ENCODE results near the gene ANKMY1.

ANKMY1 gene

GRCh38 chr2:240457223-240458043 is 100.4 kb downstream of the ANKMY1 start:
- no peak for TF ChIP-seq CTCF (IDR thresholded peaks at IDR 0.05; ENCODE audit: insufficient read depth, low read depth, low read length, missing control alignments)
- DNase-seq (ENCODE audit: low read depth), result no peak
- no peak overlapping the region for H3K4me3 ChIP-seq (ENCODE audit: low read depth, low read length)

GRCh38 chr2:240456447-240457222 is 101.2 kb downstream of the ANKMY1 start:
- no peak for DNase-seq (ENCODE audit: low read depth)
- no peak for TF ChIP-seq CTCF (IDR thresholded peaks at IDR 0.05; ENCODE audit: insufficient read depth, low read depth, low read length, missing control alignments)
- H3K4me3 ChIP-seq (ENCODE audit: low read depth, low read length), result no peak overlapping the region

- TF ChIP-seq CTCF (IDR thresholded peaks at IDR 0.05; ENCODE audit: insufficient read depth, low read depth, low read length, missing control alignments), result no peak
- DNase-seq (ENCODE audit: low read depth), result no peak
- H3K4me3 ChIP-seq (ENCODE audit: low read depth, low read length), result no peak overlapping the region
These were observed 101.9 kb downstream of the ANKMY1 start for GRCh38 chr2:240455647-240456446.

- DNase-seq (ENCODE audit: low read depth), result no peak
- TF ChIP-seq CTCF (IDR thresholded peaks at IDR 0.05; ENCODE audit: insufficient read depth, low read depth, low read length, missing control alignments), result no peak
- no peak overlapping the region for H3K4me3 ChIP-seq (ENCODE audit: low read depth, low read length)
These were observed 102.5 kb downstream of the ANKMY1 start for GRCh38 chr2:240455272-240455646.

- TF ChIP-seq CTCF (IDR thresholded peaks at IDR 0.05; ENCODE audit: insufficient read depth, low read depth, low read length, missing control alignments), result no peak
- no peak overlapping the region for H3K4me3 ChIP-seq (ENCODE audit: low read depth, low read length)
- DNase-seq (ENCODE audit: low read depth), result no peak
These were observed 103.5 kb downstream of the ANKMY1 start for GRCh38 chr2:240454106-240454901.

- H3K4me3 ChIP-seq (ENCODE audit: low read depth, low read length), result no peak overlapping the region
- DNase-seq (ENCODE audit: low read depth), result no peak
- no peak for TF ChIP-seq CTCF (IDR thresholded peaks at IDR 0.05; ENCODE audit: insufficient read depth, low read depth, low read length, missing control alignments)
These were observed 104.2 kb downstream of the ANKMY1 start for GRCh38 chr2:240453461-240454105.
